Measurements from ENCODE around the gene PTCSC3.

PTCSC3 gene

GRCh38 chr14:36176524-36176923 lies at the start of gene PTCSC3:
PTCSC3 (minus strand) TSS chr14:36176722.
- no peak for DNase-seq

DNA sequence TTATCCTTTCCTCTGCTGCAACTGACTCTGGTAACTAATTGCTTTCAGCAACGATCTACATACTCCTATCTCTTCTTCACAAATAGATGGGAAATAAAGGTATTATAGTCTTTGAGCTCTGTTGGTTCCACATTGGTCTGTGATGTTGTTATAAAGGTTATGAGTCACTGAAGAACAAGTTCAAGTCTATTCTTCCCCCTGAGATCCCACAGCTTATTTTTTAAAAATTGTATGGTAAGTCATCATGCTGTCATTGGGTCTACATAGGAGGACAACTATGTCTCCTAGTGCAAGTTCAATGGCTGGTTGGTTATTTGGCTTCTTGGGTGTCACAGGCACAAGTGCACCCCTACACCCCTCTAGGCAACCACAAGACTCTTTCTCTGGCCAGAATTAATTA lies 49.6 kb upstream of the PTCSC3 start:
- no peak for DNase-seq

DNA sequence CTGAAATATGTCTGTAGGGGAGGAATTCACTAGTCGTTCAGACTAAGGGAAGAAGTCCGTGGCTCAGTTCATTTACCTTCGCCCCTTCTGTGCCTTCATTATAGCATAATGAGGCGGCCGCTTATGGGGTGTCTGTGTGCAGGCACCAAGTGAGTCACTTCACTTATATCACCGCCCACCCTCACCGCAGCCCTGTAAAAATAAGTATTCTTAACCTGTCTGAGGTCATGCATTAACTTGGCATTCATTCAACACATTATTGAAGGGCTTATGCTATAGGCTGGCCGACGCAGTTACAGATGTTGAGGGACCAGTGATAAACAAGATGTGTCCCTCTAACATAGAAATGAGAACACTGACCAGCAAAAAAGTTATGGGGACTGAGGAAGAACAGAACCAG lies 47.7 kb upstream of the PTCSC3 start:
- DNase-seq, result no peak

DNA sequence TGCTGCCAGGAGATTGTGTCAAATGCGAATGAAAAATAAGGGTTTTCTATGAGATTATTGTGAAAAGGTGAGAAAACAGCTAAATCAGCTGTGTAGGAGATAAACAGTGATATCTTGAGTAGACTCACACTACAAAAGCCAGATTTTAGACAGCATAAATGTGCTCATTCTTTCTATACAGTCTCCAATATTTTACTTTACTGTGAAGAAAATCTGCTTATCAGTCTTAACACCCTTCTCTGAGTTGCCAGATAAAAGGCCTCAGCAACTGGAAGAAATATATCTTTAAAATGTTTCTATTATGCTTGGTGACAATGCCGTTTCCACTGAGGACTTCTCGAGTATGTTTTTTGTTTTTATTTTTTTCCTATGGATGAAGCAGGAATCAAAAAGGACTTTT lies 47.0 kb upstream of the PTCSC3 start:
- no peak for DNase-seq

DNA sequence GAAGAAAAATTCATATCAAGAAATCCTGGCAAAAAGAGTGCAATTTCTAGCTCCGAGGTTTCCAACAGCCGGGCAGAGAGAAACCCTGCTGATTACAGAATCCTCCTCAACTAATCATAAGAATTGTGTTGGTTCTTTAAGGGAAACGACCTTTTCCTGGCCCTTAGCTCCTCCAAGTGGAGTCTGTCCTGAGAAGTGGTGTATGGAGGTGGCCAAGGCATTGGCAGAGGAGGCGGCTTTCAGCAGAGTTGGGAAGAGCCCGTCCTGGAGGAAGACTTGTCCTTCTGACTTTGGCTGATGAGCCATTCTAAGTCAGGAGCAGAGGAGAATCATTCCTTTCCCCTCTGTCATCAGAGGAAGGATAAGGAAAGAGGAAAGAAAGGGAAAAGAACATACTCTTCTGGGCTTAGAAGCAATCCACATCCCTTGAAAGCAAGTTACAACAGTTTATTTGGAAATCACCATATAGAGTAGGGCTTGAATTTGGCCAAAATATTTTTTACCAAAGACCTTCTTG lies 46.5 kb upstream of the PTCSC3 start:
- DNase-seq, result no peak

DNA sequence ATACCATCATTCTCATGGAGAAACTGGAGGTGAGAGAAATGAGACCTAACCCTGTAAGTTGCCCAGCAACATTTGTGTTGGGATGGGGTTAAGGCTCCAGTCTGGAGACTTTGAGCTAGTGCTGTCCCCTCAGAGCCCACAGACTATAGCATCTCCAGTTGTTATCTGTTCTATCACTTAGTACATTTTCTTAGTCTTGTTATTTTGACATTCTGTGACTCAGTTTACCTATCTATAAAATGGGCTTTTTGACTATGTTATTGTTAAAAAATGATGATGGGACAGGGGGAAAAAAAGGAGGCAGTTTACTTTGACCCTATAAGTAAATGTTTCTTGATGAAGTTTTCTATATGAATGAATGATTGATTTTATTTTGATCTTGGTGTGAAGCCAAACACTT lies 45.8 kb upstream of the PTCSC3 start:
- DNase-seq, result no peak

GRCh38 chr14:36221112-36221511 lies 44.6 kb upstream of the PTCSC3 start:
- no peak for DNase-seq

GRCh38 chr14:36217732-36218131 lies 41.2 kb upstream of the PTCSC3 start:
- DNase-seq, result no peak

DNA sequence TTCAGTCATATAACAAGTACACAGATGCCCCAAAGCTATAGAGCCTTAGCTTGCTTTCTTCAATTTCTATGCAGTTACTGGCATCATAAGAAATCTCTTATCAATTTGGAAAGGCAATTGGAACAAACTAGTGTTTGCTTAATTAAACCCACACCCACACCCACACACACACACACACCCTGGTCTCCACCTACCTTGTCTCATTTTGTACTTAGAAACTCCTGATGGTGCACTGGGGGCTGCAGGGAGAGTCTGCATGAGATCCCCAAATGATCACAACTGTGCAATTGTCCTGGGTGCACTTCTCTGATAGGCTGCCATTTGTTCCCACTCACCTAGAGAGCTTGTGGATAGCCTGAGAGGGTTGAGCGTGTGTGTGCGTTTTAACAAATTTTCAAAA lies 40.5 kb upstream of the PTCSC3 start:
- no peak for DNase-seq

DNA sequence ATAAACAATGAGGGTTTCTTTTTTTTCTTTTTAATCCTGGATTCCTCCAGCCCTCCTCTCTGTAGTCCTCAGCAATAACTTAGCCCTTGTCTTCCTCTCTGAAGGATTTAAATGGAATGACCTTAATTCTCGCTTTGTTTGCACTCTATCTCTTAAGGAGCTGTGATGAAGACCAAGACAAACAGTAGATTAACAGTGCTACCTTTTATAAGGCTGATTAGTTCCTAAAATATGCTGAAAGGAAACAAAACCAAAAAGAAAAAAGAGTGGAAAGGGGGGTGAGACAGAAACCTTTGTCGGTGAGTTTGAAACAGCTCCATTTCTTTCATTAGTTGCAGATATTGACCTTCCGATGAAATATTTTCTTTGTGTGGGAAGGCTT lies 38.7 kb upstream of the PTCSC3 start:
- no peak for DNase-seq

GRCh38 chr14:36214476-36215216 lies 38.1 kb upstream of the PTCSC3 start:
- no peak for DNase-seq

DNA sequence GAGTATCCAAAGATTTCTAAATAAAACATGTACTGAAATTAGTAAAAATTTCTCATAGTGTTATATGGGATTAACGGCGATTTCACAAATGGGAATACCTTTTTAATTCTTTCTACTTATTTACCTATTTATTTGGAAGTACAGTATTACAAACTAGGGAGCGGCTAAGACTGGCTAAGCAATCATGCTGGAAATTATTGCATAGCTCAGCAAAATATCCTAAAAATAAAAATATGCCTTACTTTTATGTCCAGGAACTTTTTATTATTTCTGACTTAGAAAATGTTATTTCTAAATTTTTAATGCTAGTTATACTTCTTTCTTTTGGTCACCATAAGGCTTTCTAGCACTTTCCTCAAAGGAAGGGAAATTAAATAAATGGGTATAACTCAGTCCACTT lies 36.5 kb upstream of the PTCSC3 start:
- no peak for DNase-seq

DNA sequence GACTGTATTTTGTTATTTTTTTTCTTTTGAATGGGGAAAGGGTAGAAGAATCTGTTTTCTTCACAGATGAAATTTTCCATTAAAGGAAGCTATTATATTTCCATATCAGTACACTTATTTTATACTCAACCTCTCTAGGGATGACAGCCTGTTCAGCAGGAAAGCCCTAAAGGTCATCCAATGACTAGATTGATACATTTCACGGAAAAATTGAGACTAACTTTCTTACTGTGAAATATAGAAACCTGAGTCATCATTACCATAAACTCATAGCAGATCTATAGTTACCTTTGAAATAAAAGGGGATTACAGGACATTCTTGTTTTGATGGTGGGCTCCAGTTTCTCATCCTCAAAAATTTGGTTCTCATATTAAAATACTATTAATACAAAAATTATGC lies 36.1 kb upstream of the PTCSC3 start:
- no peak for DNase-seq

GRCh38 chr14:36208690-36209278 lies 32.3 kb upstream of the PTCSC3 start:
- peak; percentile 57 for DNase-seq

GRCh38 chr14:36207500-36207899 lies 31.0 kb upstream of the PTCSC3 start:
- DNase-seq, result peak; percentile 37

GRCh38 chr14:36204461-36205073 lies 28.0 kb upstream of the PTCSC3 start:
- DNase-seq, result no peak

GRCh38 chr14:36198378-36198777 lies 21.9 kb upstream of the PTCSC3 start:
- DNase-seq, result no peak

GRCh38 chr14:36194663-36195062 lies 18.1 kb upstream of the PTCSC3 start:
- DNase-seq, result peak; percentile 67

- DNase-seq, result no peak
Observed at GRCh38 chr14:36192530-36192929, 16.0 kb upstream of the PTCSC3 start.

- no peak for DNase-seq
Observed at GRCh38 chr14:36183402-36183801, 6.9 kb upstream of the PTCSC3 start.

DNA sequence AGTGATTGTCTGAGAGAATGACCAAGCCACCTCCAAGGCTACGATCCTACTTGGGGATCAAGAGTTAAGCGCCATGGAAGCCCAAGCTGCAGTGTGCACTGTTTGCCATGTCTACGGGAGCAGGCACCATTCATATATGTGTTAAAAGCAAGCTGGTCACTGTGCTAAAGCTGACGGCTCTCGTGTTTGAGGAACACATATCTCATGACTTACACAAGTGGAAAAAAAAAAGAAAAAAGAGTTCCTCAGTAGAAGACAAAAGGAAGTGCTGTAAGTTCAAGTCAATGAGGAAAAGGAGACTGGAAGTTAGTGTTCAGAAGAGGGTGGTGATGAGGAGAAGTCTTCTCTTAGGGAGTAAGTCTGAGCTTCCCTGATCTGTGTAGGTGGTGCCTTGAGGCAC lies 4.9 kb upstream of the PTCSC3 start:
- DNase-seq, result no peak

- DNase-seq, result no peak
Observed at GRCh38 chr14:36177489-36177888, 967 bp upstream of the PTCSC3 start.

DNA sequence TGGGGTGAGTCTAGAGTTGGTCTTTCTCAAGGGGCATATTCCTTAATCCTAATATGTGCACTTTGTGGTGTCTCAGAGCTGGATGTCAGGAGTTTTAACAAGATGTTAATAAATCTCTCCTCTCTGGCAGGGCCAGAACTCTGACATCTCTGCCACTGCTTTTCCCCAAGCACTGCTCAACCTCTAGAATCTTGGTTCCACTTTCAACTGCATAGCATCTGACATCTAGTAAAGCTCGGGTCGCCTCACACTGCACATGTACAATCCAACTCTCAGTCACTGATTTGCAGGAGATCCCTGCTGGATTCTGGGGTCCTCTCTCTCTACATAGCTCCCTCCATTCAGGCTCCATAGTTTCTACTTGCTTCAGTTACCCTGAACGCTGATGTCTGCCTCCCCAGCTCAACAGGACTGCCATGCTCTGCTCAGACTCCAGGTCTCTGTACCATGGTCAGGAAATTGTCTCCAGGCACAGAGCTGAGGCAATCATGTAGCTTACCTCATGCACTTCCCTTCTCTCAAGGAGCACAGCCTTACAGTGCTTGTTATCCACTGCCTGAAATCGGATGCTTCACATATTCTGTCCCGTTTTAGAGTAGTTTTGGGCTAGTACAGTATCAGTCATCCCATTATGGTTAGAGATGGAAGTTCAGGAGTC lies 1.6 kb downstream of the PTCSC3 start:
- DNase-seq, result no peak

- no peak for DNase-seq
Observed at GRCh38 chr14:36173161-36173560, 3.4 kb downstream of the PTCSC3 start.

Measured in NCI-H2081 treated with DMSO at 0.1 percent for 48 hours (cell line).